HG02885 (cell line): ENCODE measurements around the gene CACNG8.
"Not testable (repeated sequence)": the region's sequence is repeated elsewhere in the genome, so short reads cannot be mapped to it uniquely, and the experiment has no call there.

Source experiments
- ATAC-seq: cut with Tn5 transposase; IDR thresholded peaks from one replicate; pipeline ENCODE4 v1.9.1; 2021; ENCODE audit warnings: mild to moderate bottlenecking; ENCODE audit not compliant: unreplicated experiment, poor library complexity

The CACNG8 gene

DNA sequence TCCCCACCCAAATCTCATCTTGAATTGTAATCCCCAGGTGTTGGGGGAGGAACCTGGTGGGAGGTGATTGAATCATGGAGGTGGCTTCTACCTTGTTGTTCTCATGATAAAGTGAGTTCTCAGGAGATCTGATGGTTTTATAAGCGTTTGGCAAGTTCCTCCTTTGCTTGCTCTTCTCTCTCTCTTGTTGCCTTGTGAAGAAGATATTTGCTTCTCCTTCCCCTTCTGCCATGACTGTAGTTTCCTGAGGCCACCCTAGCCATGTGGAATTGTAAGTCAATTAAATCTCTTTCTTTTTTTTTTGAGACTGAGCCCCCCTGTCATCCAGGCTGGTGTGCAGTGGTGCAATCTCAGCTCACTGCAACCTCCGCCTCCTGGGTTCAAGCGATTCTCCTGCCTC, 66.6 kb downstream of the CACNG8 start:
- ATAC-seq = no peak

DNA sequence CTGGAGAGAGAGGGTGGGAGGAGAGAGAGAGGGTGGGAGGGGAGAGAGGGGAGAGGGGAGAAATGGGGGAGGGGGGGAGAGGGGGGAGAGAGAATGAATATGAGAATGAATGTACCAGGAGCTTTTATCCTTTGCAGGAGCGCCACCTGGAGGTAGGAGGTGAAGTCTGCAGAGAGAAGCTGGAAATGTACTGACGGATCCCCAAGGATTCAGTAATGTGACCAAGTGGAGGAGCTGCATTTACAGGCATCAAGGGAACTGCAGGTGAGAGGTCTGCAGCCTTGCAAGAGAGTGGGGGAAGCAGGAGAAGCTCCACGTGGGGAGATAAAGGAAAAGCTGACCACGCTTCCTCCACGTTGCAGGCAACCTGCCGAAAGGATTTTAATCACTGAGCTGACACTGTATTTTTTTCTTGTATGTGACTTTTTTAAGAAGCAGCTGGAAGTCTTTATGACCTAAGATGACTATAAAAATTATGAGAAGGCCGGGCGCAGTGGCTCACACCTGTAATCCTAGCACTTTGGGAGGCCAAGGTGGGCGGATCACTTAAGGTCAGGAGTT, 67.3 kb downstream of the CACNG8 start:
- no peak for ATAC-seq

DNA sequence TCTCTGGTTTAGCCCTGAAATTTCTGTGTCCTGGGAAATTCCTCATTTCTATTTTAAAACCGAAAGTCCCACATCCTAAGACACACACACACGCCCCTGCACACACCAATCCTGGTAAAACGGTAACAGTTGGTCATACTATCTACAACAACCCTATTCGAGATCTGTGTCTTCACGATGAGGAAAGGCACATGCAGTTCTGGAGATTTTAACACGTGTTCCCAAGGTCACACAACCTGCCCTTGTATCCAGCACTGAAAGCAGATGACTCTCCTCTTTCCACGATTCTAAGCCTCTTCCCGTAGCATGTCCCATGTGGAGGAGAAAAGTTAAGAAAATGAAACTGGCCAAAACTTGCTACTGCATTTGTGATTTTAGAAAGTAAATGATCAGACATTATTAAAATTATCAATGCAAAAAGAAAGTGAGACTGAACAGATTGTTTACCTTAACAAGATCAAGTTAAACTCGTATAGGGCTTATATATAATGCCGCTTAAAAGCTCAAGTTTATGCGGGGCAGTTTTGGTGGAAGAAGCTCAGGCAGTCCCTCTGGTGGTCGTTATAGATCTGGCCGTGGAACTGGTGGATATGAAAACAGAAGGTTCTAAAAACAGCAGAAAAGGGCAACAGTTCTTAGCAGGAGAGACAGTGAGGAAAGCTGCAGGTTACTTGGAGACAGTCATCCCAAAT, 68.3 kb downstream of the CACNG8 start:
- ATAC-seq = no peak

DNA sequence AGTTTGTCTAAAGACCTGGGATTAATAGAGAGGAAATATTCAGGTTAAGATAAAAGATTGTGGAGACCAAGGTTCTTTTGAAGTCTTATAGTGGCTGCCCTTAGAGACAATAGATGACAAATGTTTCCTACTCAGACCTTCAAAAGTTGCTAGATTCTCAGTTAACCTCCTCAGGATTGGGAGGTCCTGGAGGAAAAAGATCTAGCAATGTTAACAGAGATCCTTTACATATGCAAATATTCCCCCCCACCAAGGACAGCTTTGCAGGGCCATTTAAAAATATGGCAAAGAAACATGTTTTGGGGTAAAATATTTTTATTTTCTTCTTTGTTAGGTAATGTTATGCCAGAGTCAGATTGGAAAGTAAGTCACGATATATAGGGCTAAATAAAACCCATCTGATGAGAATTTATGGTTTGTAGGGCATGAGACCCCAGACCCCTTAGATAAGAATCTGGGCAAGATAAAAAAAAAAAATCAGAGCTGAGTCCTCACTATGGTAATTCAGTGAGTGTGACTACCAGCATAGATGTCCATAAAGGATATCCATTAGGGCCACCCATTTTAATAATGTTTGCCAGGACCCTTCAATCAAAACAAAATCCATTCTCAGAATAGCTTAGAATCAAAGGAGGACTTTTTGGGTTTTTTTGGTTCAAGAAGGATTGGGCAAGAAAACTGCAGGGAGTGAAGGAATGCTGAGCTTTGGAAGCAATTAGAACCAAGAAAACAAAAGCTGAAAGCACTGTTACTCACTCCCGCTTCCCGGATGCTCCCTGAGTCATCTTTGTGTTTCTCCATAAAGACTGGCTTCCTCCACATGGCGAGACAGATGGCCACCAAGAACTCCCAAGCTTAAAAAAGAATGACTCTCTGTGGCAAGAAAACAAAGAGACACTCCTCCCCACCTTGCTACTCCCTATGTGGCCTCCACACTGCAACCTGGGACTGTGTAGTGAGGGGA, 72.8 kb downstream of the CACNG8 start:
- no peak for ATAC-seq

DNA sequence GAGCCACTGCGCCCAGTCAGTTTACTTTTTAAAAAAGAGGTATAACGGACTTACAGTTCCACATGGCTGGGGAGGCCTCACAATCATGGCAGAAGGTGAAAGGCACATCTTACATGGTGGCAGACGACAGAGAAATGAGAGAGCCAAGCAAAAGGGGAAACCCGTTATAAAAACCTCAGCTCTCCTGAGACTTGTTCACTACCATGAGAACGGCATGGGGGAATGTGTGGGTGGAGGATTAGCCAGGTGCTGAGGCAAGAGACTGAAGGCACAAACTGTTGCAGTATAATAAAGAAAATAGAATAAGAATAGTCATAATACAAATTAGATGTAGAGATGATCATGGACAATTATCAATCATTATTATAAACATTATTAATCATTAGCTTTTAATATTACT, 73.8 kb downstream of the CACNG8 start:
- not testable (repeated sequence) for ATAC-seq
